ENCODE results near the gene COX7A2L.

The COX7A2L gene

DNA sequence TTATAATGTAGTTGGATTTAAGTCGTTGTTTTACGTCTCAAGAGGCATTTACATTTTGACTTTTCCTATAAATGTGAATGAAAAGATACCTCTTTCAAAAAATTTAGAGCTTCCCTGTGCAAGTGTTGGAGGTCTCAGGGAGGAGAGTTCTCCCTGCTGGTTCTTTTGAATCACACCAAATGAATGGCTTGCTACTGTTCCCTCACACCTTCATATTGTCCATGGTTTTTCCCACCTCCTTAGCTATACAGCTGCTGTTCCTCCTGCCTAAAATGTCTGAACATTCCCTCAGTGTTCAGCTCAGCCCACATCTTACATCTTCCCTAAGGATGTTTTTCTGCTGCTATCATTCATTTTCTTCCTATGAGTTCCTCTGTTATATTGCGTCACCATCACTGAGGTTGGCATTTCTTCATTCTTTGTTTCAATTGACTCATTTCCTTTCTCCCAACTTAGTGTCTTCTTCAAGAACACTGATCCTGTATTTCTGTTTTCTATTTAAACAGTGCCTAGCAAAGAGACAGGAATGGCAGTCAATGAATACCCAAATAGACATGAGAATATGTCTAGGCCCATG, 46.0 kb downstream of the COX7A2L start:
- no peak for DNase-seq

DNA sequence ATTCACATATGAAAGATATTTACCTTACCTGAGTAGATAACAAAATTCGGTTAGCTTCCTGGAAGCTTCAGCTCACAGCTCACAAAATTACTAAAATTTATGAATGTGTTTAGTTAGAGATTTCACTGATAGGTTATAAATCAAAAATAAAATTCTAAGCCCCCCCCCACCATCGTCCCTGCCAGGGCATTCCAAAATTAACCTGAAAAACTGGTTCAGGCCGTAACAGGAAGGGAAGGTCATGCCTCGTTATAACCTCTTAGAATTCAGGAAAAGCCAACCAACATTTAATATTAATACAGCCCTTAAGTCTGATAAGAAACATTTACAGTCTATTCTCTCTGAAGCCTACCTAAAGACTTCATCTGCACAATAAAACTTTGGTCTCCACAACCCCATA, 48.9 kb downstream of the COX7A2L start:
- DNase-seq, result no peak

GRCh38 chr2:42310007-42310515, 51.0 kb downstream of the COX7A2L start:
- DNase-seq, result no peak

DNA sequence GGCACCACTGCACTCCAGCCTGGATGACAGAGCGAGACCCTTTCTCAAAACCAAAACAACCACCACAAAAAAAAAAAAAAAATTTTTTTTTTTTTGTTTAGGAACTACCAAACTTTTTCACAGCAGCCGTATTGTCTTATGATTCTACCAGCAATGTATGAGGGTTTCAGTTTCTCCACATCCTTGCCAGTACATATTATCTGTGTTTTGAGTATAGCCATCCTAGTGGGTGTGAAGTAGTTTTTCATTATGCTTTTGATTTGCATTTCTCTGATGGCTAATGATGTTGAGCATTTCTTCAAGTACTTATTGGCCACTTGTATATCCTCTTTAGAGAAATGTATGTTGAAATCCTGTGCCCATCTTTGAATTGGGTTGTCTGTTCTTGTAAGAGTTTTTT, 51.7 kb downstream of the COX7A2L start:
- no peak for DNase-seq

DNA sequence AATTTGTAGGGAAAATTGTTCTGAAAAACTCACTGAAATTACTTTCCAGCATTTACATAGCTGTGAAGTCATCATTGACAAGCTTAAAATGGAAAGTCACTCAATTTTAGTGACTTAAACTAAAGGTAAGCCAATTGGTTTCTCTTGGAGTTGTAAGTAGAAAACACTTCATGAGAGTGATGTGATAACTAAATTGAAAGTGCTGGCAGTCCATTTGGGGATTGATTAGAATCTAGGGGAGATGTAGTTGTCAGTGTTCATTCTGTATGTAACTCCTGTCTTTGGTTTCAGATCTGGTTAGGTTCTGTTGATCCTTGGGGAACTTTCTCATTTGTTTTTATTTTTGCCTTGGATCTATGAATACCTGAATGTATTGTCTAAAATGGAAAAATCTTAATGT, 53.8 kb downstream of the COX7A2L start:
- DNase-seq, result no peak

DNA sequence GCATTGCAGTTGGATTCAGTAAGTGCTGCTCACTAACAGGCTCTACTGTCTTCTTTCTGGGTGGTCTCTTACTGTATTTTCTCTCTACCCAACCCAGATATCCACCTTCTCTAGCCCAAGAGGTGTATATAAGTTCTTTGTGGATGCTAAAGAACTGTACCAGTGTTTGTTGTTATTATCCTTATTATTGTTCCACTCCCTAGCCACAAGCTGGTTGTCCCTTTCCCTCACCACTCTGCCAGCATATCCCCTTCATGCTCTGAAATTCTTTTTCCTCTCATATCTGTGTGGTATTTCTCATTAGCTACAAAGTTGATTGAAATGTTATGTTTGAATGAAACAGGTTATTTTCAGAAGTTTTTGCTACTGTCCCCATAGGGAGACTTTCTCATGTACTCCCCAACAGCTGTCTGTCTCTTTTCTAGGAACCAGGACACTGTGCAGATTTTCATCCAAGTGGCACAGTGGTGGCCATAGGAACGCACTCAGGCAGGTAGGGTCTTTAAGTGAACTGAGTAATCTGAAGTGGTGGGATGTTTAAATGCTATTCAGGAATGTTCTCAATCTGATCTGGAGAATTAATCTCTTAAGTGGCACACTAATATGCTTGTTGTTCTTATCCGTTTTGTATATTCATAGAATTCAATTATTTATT, 56.8 kb downstream of the COX7A2L start:
- DNase-seq, result no peak

DNA sequence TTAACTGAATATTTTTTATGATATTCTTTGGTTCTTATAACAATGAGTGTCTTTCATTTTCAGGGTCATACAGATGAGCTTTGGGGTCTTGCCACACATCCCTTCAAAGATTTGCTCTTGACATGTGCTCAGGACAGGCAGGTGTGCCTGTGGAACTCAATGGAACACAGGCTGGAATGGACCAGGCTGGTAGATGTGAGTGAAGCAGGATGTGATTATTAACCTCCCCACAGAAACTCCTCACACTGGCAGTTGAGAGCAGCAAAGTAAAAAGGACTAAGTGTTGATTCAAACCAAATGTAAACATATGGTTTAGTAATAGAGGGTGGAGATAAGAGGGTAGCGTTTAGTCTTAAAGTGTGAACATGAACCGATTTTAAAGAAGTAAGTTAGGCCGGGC, 57.8 kb downstream of the COX7A2L start:
- DNase-seq, result no peak

GRCh38 chr2:42300527-42300926, 60.5 kb downstream of the COX7A2L start:
- DNase-seq, result no peak

All from CD4-positive, alpha-beta T cell treated with Interferon alpha-2 for 1 hour (primary cell).